GM12878 (cell line): Measurements from ENCODE around the gene CLTCL1.

Source experiments
- ATF7 ChIP-seq: fragments of 450-650 bp; IDR thresholded peaks from 2 replicates; pipeline ENCODE4 v1.6.1; 2016; ENCODE audit warnings: low read depth, mild to moderate bottlenecking
- CTCF ChIP-seq, 3 experiments: IDR thresholded peaks in 2 of 3; conservative IDR thresholded peaks in 1 of 3; 2 replicates each; pipeline ENCODE4 v1.5.1; 2011; ENCODE audit warnings: low read depth in 3 of 3, low read length in 3 of 3, mild to moderate bottlenecking in 3 of 3, control low read depth in 2 of 3, moderate library complexity in 2 of 3, inconsistent platforms in 1 of 3, mixed read lengths in 1 of 3; ENCODE audit not compliant: control insufficient read depth in 2 of 3, insufficient read depth in 1 of 3; ENCODE audit errors: extremely low read depth in 1 of 3
- EED ChIP-seq: sonication (generic); IDR thresholded peaks from 2 replicates; pipeline ENCODE4 v1.6.1; 2016; ENCODE audit warnings: antibody characterized with exemption, low read depth
- EZH2 ChIP-seq: IDR thresholded peaks from 2 replicates; pipeline ENCODE4 v1.6.1; 2012; ENCODE audit warnings: low read depth, mild to moderate bottlenecking, control low read depth, inconsistent platforms, low read length, borderline replicate concordance; ENCODE audit not compliant: control insufficient read depth
- GABPA ChIP-seq: IDR thresholded peaks from 2 replicates; pipeline ENCODE4 v1.6.1; 2014; ENCODE audit warnings: antibody characterized with exemption, low read depth, mild to moderate bottlenecking, inconsistent platforms
- KDM1A ChIP-seq: fragments of 200-600 bp; sonication (generic); IDR thresholded peaks from 2 replicates; pipeline ENCODE4 v1.6.1; 2016; ENCODE audit warnings: borderline replicate concordance
- USF2 ChIP-seq: IDR thresholded peaks from 2 replicates; pipeline ENCODE4 v1.6.1; 2011; ENCODE audit warnings: low read depth, low read length, improper control_type of control experiment, borderline replicate concordance

- no peak for TF ChIP-seq GABPA
- TF ChIP-seq CTCF (IDR thresholded peaks at IDR 0.05 in 2 of 3, conservative IDR thresholded peaks at IDR 0.05 in 1 of 3; ENCODE audit: control insufficient read depth in 2 of 3, extremely low read depth in 1 of 3, insufficient read depth in 1 of 3, low read depth in 3 of 3, low read length in 3 of 3) = no peak
- no peak for TF ChIP-seq EED
- no peak for TF ChIP-seq ATF7
- TF ChIP-seq EZH2 = no peak
- TF ChIP-seq KDM1A = no peak
- TF ChIP-seq USF2 = no peak
Measured at GRCh38 chr22:19218541-19219233, 72.8 kb downstream of the CLTCL1 start.
